Gastroesophageal sphincter (tissue), 4 donors: ENCODE data around the gene NPRL2. TPM values are rescaled to one million over a fixed set of nuclear protein-coding genes. Genes with fewer than 3 reads are reported as not detected.

Source experiments
- ATAC-seq: fragments of 150-250 bp; one replicate; pipeline ENCODE4 v1.9.1; 2016; ENCODE audit warnings: mild to moderate bottlenecking, moderate library complexity
- H3K27ac ChIP-seq, 4 donors: fragments of 200-600 bp; sonication (generic) in 3 of 4; 1 replicate in 3 of 4; 2 replicates in 1 of 4; pipeline ENCODE4 v1.5.1; 2016 to 2019
- H3K27me3 ChIP-seq: fragments of 200-600 bp; sonication (generic); one replicate; pipeline ENCODE4 v1.5.1; 2019
- H3K36me3 ChIP-seq, 2 donors: fragments of 200-600 bp; sonication (generic); one replicate each; pipeline ENCODE4 v1.5.1; 2019; ENCODE audit warnings: control low read depth in 1 of 2
- H3K4me1 ChIP-seq, 3 donors: fragments of 200-600 bp; sonication (generic); 1 replicate in 2 of 3; 2 replicates in 1 of 3; pipeline ENCODE4 v1.5.1; 2016 to 2019; ENCODE audit warnings: control low read depth in 2 of 3
- H3K4me3 ChIP-seq, 2 donors: fragments of 200-600 bp; sonication (generic); one replicate each; pipeline ENCODE4 v1.5.1; 2019; ENCODE audit warnings: mild to moderate bottlenecking in 1 of 2, moderate library complexity in 1 of 2
- H3K9me3 ChIP-seq, 3 donors: fragments of 200-600 bp; sonication (generic); one replicate each; pipeline ENCODE4 v1.5.1; 2017 to 2019; ENCODE audit warnings: control low read depth in 2 of 3
- CTCF ChIP-seq, 4 experiments: fragments of 200-600 bp in 2 of 4; fragments of 450-650 bp in 2 of 4; sonication (generic) in 1 of 4; IDR thresholded peaks; one replicate each; pipeline ENCODE4 v1.5.1; 2017 to 2019; ENCODE audit warnings: antibody characterized with exemption in 4 of 4, mild to moderate bottlenecking in 2 of 4, moderate library complexity in 2 of 4
- EP300 ChIP-seq: sonication (generic); formaldehyde crosslinking; IDR thresholded peaks from one replicate; pipeline ENCODE4 v1.6.1; 2017; ENCODE audit warnings: antibody characterized with exemption, mild to moderate bottlenecking
- POLR2A ChIP-seq, 2 donors: fragments of 450-650 bp; IDR thresholded peaks; one replicate each; pipeline ENCODE4 v1.6.1; 2017; ENCODE audit warnings: antibody characterized with exemption in 2 of 2, mild to moderate bottlenecking in 2 of 2, moderate library complexity in 1 of 2
- POLR2AphosphoS5 ChIP-seq: sonication (generic); formaldehyde crosslinking; IDR thresholded peaks from one replicate; pipeline ENCODE4 v1.6.1; 2017; ENCODE audit warnings: antibody characterized with exemption
- WGBS, 2 donors: methylation state at CpG; one replicate each; pipeline ENCODE4 v1.1.5; 2018; ENCODE audit warnings: low coverage in 1 of 2; 5-methylcytosine and 5-hydroxymethylcytosine counted together
- total RNA-seq, 4 donors: library from RNA; depleted of rRNA; stranded (reverse); fragments of >200 nt; gene quantifications; one replicate each; pipeline ENCODE4 v1.1.0, GENCODE V29; 2016

Gene NPRL2
- total RNA-seq, 4 donors from 2014 or later: 14.0 to 26.6 (median 19.5) TPM

DNA sequence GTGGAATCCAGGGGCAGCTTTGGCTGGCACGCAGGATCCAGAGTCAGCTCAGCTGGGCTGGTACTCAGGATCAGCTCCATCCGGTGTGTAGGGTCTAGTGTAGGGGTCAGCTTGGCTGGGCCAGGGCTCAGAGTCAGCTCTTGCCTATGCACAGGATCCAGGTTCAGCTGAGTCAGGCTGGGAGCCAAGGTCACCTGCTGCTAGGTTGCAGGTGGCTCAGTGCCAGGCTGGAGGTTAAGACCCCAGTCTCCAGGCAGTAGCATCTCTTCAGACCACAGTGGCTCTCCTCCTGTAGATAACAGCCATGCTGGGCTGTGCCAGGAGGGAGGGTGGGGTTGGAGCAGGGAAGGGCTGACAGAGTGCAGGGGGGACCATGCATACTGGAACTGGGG is 53.2 kb downstream of the NPRL2 start:
- Histone ChIP-seq H3K27ac (peak overlapping the region in 2 of 4 donors; percentile 89 to 92), H3K4me3 (no peak overlapping the region), H3K4me1 (peaks cover 0 to 51% (median 24%) of the 10 kb centered on the region in 3 donors), H3K36me3 (peaks cover 0 to 12% of the 10 kb centered on the region in 2 donors), H3K9me3 (no peaks in the 10 kb centered on the region), H3K27me3 (no peaks in the 10 kb centered on the region)
- ATAC-seq: no peak
- TF ChIP-seq POLR2AphosphoS5: no peak
- TF ChIP-seq CTCF (IDR thresholded peaks at IDR 0.05): no peak
- no peak for TF ChIP-seq POLR2A (IDR thresholded peaks at IDR 0.05)
- no peak for TF ChIP-seq EP300
- no CpG with 5 or more reads among the region's 2 CpGs for WGBS, 2 donors

Other genes starting within 250 kb of the NPRL2 start
- 10 to 100 TPM in 3 of 4 donors, 1 to 10 TPM in 1; 6.7 to 33.5 (median 16.3) TPM for gene SEMA3F, start 195.5 kb downstream of the NPRL2 start, total RNA-seq
- gene GNAT1, start 159.2 kb downstream of the NPRL2 start, total RNA-seq: not detected
- gene SLC38A3, start 145.5 kb downstream of the NPRL2 start, total RNA-seq: under 1 TPM in 2 of 4 donors, not detected in 2; 0.35 TPM
- 100 to 1,000 TPM; 172 to 262 (median 222) TPM for gene GNAI2, start 114.6 kb downstream of the NPRL2 start, total RNA-seq
- 10 to 100 TPM; 29.1 to 54.9 (median 44.2) TPM for gene SEMA3B, start 81.6 kb downstream of the NPRL2 start, total RNA-seq
- not detected for gene LSMEM2, start 71.7 kb downstream of the NPRL2 start, total RNA-seq
- gene IFRD2, start 58.3 kb downstream of the NPRL2 start, total RNA-seq: 10 to 100 TPM; 37.3 to 85.4 (median 64.9) TPM
- 1 to 10 TPM; 2.4 to 8.8 (median 4.0) TPM for gene HYAL3, start 51.4 kb downstream of the NPRL2 start, total RNA-seq
- gene NAA80, start 51.4 kb downstream of the NPRL2 start, total RNA-seq: 10 to 100 TPM in 1 of 4 donors, 1 to 10 TPM in 3; 4.2 to 12.3 (median 7.9) TPM
- 10 to 100 TPM in 2 of 4 donors, 1 to 10 TPM in 2; 4.8 to 12.3 (median 7.9) TPM for gene HYAL1, start 47.2 kb downstream of the NPRL2 start, total RNA-seq
- gene HYAL2, start 28.0 kb downstream of the NPRL2 start, total RNA-seq: 10 to 100 TPM; 37.2 to 87.0 (median 74.8) TPM
- gene TUSC2, start 22.6 kb downstream of the NPRL2 start, total RNA-seq: 10 to 100 TPM; 23.8 to 36.2 (median 31.3) TPM
- gene RASSF1, start 9.9 kb downstream of the NPRL2 start, total RNA-seq: 10 to 100 TPM; 24.5 to 40.3 (median 26.9) TPM
- gene ZMYND10, start 5.0 kb downstream of the NPRL2 start, total RNA-seq: under 1 TPM in 1 of 4 donors, not detected in 3; 0.54 TPM
- gene CYB561D2, start 87 bp upstream of the NPRL2 start, total RNA-seq: 10 to 100 TPM in 1 of 4 donors, 1 to 10 TPM in 3; 4.7 to 10.9 (median 9.0) TPM
- gene TMEM115, start 8.7 kb upstream of the NPRL2 start, total RNA-seq: 10 to 100 TPM; 41.1 to 66.2 (median 55.7) TPM
- gene CACNA2D2, start 152.9 kb upstream of the NPRL2 start, total RNA-seq: 1 to 10 TPM in 1 of 4 donors, under 1 TPM in 3; 0.31 to 1.7 (median 0.66) TPM
- 10 to 100 TPM in 3 of 4 donors, 1 to 10 TPM in 1; 9.7 to 42.8 (median 25.3) TPM for gene C3orf18, start 217.0 kb upstream of the NPRL2 start, total RNA-seq
- gene HEMK1, start 218.7 kb upstream of the NPRL2 start, total RNA-seq: 10 to 100 TPM in 3 of 4 donors, 1 to 10 TPM in 1; 6.4 to 11.7 (median 11.4) TPM